NCI-H446 (cell line): ENCODE results near the gene KRT15.
"Not testable (repeated sequence)": the region's sequence is repeated elsewhere in the genome, so short reads cannot be mapped to it uniquely, and the experiment has no call there.

ENCODE experiments used
- DNase-seq, 2 experiments: peaks; one replicate each; lab custom pipeline; 2025; lab: John Stamatoyannopoulos, UW

Gene KRT15

GRCh38 chr17:41544491-41544892 is 25.8 kb upstream of the KRT15 start:
- DNase-seq, result peak in 1 of 2 experiments; percentile 36

- not testable (repeated sequence) for DNase-seq
These were observed 24.1 kb upstream of the KRT15 start for GRCh38 chr17:41542786-41543185.

- no peak for DNase-seq
These were observed 23.7 kb upstream of the KRT15 start for GRCh38 chr17:41542357-41542756.

GRCh38 chr17:41540921-41541625 is 22.4 kb upstream of the KRT15 start:
- DNase-seq, result no peak

GRCh38 chr17:41539979-41540701 is 21.4 kb upstream of the KRT15 start:
- DNase-seq, result no peak

GRCh38 chr17:41539071-41539492 is 20.4 kb upstream of the KRT15 start:
- no peak for DNase-seq

GRCh38 chr17:41538565-41538991 is 19.9 kb upstream of the KRT15 start:
- DNase-seq, result no peak

- DNase-seq, result no peak
These were observed 19.3 kb upstream of the KRT15 start for GRCh38 chr17:41537990-41538389.

GRCh38 chr17:41537614-41537954 is 18.9 kb upstream of the KRT15 start:
- no peak for DNase-seq

GRCh38 chr17:41536741-41537613 is 18.3 kb upstream of the KRT15 start:
- DNase-seq, result no peak

GRCh38 chr17:41535764-41536481 is 17.2 kb upstream of the KRT15 start:
- DNase-seq, result no peak

GRCh38 chr17:41534899-41535546 is 16.3 kb upstream of the KRT15 start:
- DNase-seq, result no peak

GRCh38 chr17:41533613-41534012 is 14.9 kb upstream of the KRT15 start:
- no peak for DNase-seq

- no peak for DNase-seq
These were observed 14.4 kb upstream of the KRT15 start for GRCh38 chr17:41532947-41533570.

- no peak for DNase-seq
These were observed 13.3 kb upstream of the KRT15 start for GRCh38 chr17:41531993-41532392.

- no peak for DNase-seq
These were observed 11.7 kb upstream of the KRT15 start for GRCh38 chr17:41530062-41531048.

- no peak for DNase-seq
These were observed 10.8 kb upstream of the KRT15 start for GRCh38 chr17:41529491-41529915.

- no peak for DNase-seq
These were observed 10.3 kb upstream of the KRT15 start for GRCh38 chr17:41528959-41529353.
